ENCODE measurements around the gene CCDC78.

CCDC78 gene

DNA sequence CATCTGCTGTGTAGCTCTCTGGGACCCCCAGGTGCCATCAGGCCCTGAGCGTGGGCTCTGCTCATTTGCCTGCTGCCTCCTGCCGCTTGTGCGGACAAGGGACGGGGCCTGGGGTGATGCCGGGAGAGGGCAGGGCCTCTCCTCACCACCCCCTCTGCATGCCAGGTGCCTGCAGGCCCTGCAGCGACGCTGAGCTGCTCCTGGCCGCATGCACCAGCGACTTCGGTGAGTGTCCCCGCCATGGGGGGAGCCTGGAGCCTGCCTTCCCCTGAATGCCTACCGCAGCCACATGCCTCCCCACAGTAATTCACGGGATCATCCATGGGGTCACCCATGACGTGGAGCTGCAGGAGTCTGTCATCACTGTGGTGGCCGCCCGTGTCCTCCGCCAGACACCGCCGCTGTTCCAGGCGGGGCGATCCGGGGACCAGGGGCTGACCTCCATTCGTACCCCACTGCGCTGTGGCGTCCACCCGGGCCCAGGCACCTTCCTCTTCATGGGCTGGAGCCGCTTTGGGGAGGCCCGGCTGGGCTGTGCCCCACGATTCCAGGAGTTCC, 9.4 kb downstream of the CCDC78 start:
- Histone ChIP-seq H3K27ac (no peak overlapping the region), H3K36me3 (ENCODE audit: insufficient read depth) (no peaks in the 10 kb centered on the region), H3K27me3 (ENCODE audit: insufficient read depth, low read depth) (peaks cover 40% of the 10 kb centered on the region), H3K9ac (no peak overlapping the region), H3K4me2 (no peak overlapping the region), H3K4me1 (ENCODE audit: low read depth, poor library complexity, severe bottlenecking) (peaks cover 28% of the 10 kb centered on the region), H3K4me3 (IDR thresholded peaks at IDR 0.05; ENCODE audit: insufficient read depth, low read depth, low read length) (no peak overlapping the region), H2AFZ (ENCODE audit: low read depth) (no peak overlapping the region), H3K79me2 (ENCODE audit: insufficient read depth, low read depth) (no peaks in the 10 kb centered on the region), H4K20me1 (ENCODE audit: insufficient read depth) (no peaks in the 10 kb centered on the region)
- TF ChIP-seq, protein P1, sequence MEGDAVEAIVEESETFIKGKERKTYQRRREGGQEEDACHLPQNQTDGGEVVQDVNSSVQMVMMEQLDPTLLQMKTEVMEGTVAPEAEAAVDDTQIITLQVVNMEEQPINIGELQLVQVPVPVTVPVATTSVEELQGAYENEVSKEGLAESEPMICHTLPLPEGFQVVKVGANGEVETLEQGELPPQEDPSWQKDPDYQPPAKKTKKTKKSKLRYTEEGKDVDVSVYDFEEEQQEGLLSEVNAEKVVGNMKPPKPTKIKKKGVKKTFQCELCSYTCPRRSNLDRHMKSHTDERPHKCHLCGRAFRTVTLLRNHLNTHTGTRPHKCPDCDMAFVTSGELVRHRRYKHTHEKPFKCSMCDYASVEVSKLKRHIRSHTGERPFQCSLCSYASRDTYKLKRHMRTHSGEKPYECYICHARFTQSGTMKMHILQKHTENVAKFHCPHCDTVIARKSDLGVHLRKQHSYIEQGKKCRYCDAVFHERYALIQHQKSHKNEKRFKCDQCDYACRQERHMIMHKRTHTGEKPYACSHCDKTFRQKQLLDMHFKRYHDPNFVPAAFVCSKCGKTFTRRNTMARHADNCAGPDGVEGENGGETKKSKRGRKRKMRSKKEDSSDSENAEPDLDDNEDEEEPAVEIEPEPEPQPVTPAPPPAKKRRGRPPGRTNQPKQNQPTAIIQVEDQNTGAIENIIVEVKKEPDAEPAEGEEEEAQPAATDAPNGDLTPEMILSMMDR (conservative IDR thresholded peaks at IDR 0.05; ENCODE audit: low read depth, low read length): no peak

DNA sequence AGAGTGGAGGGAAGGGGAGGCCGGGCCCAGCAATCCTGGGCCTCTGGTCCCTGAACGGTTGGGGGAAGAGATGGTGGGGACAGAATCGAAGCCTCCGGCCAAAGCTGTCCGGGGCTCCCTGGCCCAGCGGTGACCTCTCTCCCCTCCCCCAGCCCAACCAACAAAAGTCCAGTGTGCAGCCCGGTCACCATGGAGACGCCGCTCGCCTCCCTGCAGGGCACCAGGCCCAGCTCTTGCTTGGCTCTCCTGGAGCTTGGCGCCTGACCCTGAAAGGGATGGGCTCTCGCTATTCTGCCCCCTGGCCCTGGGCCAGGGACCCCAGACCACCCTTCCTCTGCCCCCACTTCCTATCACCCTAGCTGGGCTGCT, 10.1 kb downstream of the CCDC78 start:
- Histone ChIP-seq H2AFZ (ENCODE audit: low read depth) (no peak overlapping the region), H3K4me1 (ENCODE audit: low read depth, poor library complexity, severe bottlenecking) (peaks cover 29% of the 10 kb centered on the region), H3K27ac (no peak overlapping the region), H4K20me1 (ENCODE audit: insufficient read depth) (no peaks in the 10 kb centered on the region), H3K36me3 (ENCODE audit: insufficient read depth) (no peaks in the 10 kb centered on the region), H3K9ac (no peak overlapping the region), H3K27me3 (ENCODE audit: insufficient read depth, low read depth) (peaks cover 46% of the 10 kb centered on the region), H3K79me2 (ENCODE audit: insufficient read depth, low read depth) (no peaks in the 10 kb centered on the region), H3K4me2 (no peak overlapping the region), H3K4me3 (IDR thresholded peaks at IDR 0.05; ENCODE audit: insufficient read depth, low read depth, low read length) (no peak overlapping the region)
- TF ChIP-seq, protein P1 (conservative IDR thresholded peaks at IDR 0.05; ENCODE audit: low read depth, low read length): no peak

DNA sequence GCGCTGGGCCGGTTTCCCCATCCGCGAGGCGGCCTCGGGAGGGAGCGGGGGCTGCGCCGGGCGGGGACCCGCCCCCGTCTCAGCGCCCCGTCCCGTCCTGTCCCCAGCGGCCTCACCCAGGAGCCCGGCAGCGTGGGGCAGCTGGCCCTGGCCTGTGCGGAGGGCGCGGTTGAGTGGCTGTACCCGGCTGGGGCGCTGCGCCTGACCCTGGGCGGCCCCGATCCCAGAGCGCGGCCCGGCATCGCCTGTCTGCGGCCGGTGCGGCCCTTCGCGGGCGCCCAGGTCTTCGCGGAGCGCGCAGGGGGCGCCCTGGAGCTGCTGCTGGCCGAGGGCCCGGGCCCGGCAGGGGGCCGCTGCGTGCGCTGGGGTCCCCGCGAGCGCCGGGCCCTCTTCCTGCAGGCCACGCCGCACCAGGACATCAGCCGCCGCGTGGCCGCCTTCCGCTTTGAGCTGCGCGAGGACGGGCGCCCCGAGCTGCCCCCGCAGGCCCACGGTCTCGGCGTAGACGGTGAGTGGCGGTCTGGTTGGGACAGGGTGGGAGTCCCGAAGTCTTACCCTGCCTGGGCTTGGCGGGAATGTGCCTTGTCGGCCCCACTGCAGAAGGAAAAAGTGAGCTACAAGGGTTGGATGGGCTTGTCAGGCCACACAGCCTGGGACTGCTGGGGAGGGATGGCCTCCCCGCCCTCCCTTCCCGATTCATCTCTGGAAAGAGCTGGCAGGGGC, 10.6 kb downstream of the CCDC78 start:
- no peak overlapping the region for H3K27ac ChIP-seq
- H3K36me3 ChIP-seq (ENCODE audit: insufficient read depth): no peaks in the 10 kb centered on the region
- no peak overlapping the region; the same call in 1 of the 2 replicates for H3K4me2 ChIP-seq
- no peak overlapping the region for H3K4me3 ChIP-seq (IDR thresholded peaks at IDR 0.05; ENCODE audit: insufficient read depth, low read depth, low read length)
- no peak overlapping the region for H2AFZ ChIP-seq (ENCODE audit: low read depth)
- no peaks in the 10 kb centered on the region for H4K20me1 ChIP-seq (ENCODE audit: insufficient read depth)
- no peak overlapping the region for H3K9ac ChIP-seq
- H3K4me1 ChIP-seq (ENCODE audit: low read depth, poor library complexity, severe bottlenecking): peaks cover 34% of the 10 kb centered on the region
- TF ChIP-seq, protein P1 (conservative IDR thresholded peaks at IDR 0.05; ENCODE audit: low read depth, low read length): no peak
- H3K79me2 ChIP-seq (ENCODE audit: insufficient read depth, low read depth): no peaks in the 10 kb centered on the region
- H3K27me3 ChIP-seq (ENCODE audit: insufficient read depth, low read depth): peaks cover 52% of the 10 kb centered on the region

DNA sequence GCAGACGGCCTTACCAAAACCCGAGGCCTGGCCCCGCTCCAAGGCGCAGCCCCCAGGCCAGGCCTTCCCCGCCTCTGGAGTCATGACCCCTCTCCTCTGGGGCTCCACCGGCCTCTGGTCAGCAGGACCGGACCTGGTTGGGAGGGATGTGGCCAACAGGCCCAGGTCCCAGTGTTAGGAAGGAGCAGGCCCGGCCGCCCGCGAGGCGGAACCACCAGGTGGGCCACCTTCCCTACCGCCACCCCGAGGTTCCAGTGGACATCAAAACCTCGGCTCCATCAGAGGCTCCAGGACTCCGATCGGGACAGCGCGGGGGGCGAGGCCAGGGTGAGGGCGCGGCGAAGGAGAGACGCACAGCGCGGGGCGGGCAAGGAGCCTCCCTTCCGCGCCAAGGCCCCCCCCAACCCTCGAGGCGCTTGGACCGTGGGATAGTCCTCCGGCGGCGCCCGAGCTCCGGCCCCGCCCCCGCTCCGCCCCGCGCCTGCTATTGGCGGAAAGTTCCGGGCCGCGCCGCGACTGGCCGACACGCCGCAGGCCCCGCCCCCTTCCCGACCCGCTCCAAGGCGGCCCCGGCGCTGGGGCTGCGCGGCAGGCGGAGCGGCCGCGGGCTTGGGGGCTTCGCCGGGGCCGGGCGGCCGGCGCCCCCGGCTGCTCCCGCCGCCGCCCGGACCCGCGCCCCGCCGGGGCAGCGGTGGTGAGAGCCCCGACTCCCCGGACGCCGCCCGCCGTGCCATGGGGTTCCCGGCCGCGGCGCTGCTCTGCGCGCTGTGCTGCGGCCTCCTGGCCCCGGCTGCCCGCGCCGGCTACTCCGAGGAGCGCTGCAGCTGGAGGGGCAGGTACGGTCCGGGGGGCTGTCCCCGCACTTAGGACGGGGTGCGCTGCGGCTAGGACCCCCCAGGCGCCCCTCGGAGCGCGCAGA, 11.4 kb downstream of the CCDC78 start, which contains the start of gene METRN:
TSS of gene METRN (plus strand) at position 561 of the 919 bp plus-strand sequence. CDS start at position 733, 172 bp downstream.
- Histone ChIP-seq H3K4me3 (IDR thresholded peaks at IDR 0.05; ENCODE audit: insufficient read depth, low read depth, low read length) (no peak within 1 kb of the TSS), H2AFZ (ENCODE audit: low read depth) (no peak within 1 kb of the TSS), H3K27me3 (ENCODE audit: insufficient read depth, low read depth) (peaks cover 60% of the 10 kb centered on the region), H3K9ac (no peak within 1 kb of the TSS), H3K79me2 (ENCODE audit: insufficient read depth, low read depth) (no peaks in the 10 kb centered on the region), H3K27ac (no peak within 1 kb of the TSS), H4K20me1 (ENCODE audit: insufficient read depth) (no peaks in the 10 kb centered on the region), H3K4me1 (ENCODE audit: low read depth, poor library complexity, severe bottlenecking) (peaks cover 34% of the 10 kb centered on the region), H3K4me2 (no peak within 1 kb of the TSS; the same call in 1 of the 2 replicates), H3K36me3 (ENCODE audit: insufficient read depth) (no peaks in the 10 kb centered on the region)
- TF ChIP-seq, protein P1 (conservative IDR thresholded peaks at IDR 0.05; ENCODE audit: low read depth, low read length): no peak
